HG03139 (cell line): ENCODE data around the gene CASP3.
"Not testable (repeated sequence)": the region's sequence is repeated elsewhere in the genome, so short reads cannot be mapped to it uniquely, and the experiment has no call there.

Experiments
- ATAC-seq: cut with Tn5 transposase; IDR thresholded peaks from one replicate; pipeline ENCODE4 v1.9.1; 2021; ENCODE audit not compliant: unreplicated experiment

CASP3 gene

DNA sequence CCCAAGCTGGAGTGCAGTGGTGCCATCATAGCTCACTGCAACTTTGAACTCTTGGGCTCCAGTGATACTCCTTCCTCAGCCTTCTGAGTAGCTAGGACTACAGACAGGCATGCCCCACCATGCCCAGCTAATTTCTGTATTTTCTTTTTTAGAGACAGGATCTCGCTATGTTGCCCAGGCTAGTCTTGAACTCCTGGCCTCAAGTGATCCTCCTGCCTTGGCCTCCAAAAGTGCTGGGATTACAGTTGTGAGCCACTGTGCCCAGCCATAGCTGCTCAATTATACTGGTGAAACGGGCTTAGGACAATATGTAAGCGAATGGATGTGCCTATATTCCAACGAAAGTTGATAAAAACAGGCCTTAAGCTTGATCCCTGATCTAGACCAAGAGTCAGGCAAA, 13.1 kb downstream of the CASP3 start:
- no peak for ATAC-seq

DNA sequence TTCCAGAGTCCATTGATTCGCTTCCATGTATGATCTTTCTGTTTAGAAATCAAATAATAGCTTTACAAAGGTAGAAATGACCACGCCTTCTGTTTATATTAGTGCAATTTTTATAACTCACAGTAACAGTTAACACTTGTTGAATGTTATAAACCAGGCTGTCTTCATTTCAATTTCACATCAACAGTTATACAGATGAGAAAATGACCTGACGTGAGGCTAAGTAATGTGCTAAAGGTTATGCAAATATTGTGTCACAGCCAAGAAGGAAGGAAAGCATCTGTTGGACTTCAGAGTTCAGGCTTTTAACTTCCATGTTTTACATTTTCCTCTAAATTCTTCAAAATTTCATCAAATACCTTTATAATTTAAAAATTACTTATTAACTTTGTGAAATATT, 13.9 kb downstream of the CASP3 start:
- no peak for ATAC-seq

DNA sequence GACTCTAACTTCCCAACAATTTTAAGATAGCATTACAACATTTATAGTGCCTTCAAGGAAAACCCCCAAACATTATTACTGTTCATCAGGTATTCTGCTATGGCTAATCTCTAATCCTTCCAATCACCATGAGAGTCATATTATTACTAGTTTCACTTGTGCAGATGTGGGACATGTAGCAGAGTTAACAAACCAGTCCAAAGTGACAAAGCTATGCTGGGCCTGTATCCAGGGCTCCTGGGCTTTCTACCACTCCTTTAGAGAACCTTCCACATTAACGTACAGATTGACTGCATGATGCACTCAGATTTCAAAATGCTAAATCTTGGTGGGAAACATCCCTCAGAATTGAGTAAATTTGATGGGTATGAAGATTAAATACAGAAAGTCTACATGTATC, 16.4 kb downstream of the CASP3 start:
- ATAC-seq = no peak

DNA sequence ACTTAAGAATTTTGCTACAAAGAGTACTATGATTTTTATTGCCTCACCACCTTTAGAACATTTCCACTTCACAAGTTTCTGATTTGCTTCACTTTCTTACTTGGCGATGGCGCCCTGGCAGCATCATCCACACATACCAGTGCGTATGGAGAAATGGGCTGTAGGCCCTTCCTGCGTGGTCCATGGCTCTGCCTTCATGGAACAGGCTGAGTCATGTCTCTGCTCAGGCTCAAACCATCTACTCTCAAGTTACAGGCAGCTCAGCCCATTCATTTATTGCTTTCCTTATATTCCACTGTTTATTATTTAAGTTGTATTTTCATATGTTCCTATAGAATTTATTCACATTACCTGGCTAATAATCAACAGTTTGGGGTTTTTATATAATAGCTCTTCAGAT, 21.1 kb downstream of the CASP3 start:
- ATAC-seq = no peak

DNA sequence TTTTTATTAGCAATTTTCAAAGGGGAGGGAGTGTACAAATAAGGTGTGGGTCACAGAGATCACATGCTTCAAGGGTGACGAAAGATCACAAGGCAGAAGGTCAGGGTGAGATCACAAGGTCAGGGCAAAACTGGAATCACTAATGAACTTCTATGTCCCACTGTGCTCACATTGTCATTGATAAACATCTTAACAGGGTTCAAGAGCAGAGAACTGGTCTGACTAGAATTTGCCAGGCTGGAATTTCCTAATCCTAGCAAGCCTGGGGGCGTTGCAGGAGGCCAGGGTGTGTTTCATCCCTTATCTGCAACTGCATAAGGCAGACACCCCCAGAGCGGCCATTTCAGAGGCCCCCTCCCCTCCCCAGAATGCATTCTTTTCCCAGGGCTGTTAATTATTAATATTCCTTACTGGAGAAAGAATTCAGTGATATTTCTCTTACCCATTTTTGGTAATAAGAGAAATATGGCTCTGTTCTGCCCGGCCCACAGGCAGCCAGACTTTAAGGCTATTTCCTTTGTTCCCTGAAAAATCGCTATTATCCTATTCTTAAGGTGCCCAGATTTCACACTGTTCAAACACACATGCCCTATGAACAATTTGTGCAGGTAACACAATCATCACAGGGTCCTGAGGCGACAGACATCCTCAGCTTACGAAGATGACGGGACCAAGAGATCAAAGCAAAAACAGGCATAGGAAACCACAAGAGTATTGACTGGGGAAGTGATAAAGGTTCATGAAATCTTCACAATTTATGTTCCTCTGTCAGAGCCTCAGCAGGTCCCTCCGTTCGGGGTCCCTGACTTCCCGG, 23.3 kb downstream of the CASP3 start:
- ATAC-seq = not testable (repeated sequence)

DNA sequence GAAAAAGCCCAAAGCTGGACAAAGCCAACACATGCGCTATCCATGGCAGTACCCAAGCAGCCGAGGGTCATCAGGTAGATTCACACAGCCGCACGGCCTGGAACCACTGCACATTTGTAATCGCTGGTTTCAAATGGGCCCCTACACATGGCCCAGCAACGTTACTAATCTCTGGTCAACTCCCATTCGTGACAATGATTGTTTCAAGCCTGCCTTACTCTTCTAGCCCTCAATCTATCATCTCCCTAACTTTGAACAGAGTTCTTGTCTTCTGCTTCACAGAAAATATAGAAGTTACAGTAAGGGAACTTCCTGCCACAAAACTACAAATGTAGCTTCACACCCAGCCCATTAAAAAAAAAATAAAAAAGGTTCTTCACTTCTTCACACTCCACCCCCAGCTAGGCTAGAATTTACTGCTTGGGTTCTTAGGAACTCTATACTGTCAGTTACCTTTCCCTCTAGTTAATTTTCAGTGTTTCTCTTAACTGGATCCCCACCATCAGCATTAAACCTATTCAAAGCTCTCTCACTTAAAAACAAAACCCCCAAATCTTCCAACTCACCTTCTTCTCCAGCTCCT, 24.2 kb downstream of the CASP3 start:
- no peak for ATAC-seq

DNA sequence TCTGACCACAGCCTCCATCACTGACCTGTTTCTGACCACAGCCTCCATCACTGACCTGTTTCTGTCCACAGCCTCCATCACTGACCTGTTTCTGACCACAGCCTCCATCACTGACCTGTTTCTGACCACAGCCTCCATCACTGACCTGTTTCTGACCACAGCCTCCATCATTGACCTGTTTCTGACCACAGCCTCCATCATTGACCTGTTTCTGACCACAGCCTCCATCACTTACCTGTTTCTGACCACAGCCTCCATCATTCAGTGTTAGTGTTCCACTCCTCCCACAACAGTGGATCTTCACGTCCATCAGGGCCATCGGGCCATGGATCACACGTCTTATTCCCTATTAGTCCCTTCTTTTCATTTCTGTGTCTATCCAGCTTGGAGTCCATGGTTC, 24.7 kb downstream of the CASP3 start:
- not testable (repeated sequence) for ATAC-seq

DNA sequence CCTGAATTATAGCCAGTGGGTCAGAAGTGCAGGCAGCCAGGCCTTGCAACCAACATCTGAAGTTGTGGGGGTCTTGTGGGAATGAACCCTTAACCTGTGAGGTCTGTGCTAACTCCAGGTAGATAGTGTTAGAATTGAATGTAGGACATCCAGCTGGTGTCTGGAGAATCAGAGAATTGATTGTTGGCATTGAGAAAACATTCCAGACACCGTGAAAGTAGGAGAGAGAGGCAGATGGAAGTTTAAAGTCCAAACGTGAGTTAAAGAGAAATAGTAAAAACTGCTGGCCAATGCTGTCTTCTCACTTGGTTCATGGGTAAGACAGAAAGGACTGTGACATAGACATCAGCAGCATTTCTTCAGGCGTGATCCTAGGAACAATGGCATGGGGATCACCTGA, 27.7 kb downstream of the CASP3 start:
- ATAC-seq = no peak

DNA sequence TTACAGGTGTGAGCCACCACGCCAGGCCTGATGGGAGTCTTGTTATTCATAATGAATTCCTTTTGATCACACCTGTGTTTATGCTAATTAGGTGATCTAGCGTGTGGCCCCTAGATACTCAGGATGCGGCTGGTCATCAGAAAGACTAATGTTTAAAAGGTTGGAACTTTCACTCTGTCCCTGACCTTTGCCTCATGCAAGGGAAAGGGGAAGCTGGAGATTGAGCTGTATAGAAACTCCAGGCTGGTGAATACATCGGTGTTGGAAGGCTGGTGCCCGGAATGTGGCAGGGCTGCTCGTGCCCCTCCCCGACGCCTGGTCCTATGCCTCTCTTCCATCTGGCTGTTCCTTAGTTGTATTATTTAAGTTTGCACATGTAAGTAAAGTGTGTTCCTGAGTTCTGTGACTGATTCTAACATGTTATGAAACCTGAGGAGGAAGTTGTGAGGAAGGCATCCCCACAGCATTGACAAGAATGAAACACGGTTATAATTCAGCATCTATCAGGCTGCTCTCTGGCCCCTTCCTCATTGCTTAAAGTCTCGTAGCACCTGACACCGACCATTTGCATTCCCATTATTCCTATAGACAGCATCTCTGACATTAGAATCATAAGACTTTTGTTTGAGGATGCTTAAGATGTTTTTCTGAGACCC, 28.9 kb downstream of the CASP3 start:
- no peak for ATAC-seq

DNA sequence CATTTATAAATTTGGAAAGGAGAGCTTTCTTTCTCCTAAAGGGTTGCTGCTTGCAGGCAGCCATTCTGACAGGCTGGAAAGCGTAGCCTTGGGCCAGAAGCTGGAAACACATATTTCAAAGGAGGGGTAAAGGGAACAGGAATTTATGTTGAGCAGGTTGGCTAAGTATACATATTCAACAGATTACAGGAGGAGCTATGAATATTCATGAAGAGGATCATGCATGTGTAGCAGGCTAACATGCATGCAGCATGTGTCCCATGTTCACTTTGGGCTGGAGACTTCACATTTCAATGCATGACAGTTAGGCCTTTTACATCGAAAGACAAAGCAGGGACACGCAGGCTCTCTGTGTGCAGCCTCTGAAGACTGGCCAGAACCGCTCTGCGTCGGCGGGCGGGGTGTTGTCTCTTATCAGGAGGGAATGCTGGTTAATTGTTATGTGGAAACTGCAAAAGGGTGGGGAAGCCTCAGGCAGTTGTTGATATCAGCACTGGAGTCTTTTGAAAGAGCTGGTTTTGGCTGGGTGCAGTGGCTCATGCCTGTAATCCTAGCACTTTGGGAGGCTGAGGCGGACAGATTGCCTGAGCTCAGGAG, 31.5 kb downstream of the CASP3 start:
- no peak for ATAC-seq

DNA sequence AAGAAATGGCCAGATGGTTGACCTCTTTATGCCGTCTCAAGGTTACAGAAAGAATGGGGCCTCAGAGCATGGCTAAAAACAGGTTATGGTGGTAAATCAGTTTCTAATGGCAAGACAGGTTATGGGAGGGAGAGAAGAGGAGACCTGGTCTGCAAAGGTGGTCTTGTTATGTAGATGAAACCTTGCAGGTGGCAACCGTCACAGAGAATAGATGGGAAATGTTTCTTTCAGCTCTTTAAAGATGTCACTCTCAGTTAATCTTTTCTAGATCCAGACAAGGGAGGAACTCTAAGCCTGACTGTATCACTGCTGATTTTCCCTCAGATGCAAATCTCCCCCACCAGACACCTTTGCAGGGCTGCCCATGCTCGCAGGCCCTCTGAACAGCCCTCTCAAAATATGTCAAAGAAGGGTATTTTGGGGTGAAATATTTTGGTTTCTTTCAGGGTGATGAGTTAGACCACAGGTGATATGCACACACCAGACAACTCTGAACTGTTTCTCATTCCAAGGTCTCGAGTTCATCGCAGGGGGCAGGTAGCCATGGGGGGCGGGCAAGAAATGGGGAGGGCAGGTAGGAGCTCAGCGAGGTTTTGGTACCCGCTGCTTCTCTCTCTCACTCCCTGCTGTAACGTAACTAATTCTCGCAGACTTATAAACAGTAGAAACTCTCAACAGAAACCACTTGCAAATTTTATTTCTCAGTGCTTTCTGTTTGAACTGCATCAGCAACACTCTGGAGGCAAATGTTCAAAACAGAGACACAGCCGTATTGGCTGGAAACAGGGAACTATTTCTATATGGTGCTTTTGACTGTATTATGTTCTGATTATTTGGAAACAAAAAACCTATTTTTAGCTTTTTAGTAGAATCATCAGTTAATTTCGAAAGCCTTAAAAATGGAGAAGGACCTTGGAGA, 32.4 kb downstream of the CASP3 start:
- peak; percentile 73 for ATAC-seq

DNA sequence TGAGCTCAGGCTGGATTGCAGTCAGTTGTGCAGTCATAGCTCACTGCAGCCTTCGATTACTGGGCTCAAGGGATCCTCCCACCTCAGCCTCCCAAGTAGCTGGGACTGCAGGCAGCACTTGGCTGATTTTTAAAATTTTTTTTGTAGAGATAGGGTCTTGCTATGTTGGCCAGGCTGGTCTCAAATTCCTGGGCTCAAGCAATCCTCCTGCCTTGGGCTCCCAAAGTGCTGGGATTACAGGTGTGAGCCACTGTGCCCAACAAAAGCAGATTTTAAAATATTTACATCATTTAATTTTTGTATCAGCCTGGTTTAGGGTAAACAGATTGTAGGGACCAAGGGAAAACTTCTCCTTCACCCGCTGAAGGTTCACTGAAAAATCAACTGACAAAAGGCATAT, 33.1 kb downstream of the CASP3 start:
- ATAC-seq = not testable (repeated sequence)

DNA sequence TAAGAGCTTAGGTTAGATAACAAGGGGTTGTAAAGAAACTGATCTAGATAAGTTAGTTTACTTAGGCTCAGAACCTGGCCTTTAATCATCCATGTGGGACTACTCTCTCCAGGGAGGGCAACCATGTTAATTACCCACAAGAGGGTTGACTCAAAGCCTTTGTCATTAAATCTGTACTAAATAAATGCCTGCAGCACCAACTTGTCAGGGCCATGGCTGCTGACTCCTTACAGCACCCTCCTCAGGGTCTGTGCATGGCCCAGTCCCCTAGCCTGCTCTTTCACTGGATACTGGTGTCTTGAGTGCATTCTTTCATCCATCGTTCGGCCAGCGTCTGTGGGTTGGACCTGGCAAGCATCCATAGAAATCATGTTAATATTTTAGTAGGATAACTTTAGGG, 34.7 kb downstream of the CASP3 start:
- no peak for ATAC-seq

DNA sequence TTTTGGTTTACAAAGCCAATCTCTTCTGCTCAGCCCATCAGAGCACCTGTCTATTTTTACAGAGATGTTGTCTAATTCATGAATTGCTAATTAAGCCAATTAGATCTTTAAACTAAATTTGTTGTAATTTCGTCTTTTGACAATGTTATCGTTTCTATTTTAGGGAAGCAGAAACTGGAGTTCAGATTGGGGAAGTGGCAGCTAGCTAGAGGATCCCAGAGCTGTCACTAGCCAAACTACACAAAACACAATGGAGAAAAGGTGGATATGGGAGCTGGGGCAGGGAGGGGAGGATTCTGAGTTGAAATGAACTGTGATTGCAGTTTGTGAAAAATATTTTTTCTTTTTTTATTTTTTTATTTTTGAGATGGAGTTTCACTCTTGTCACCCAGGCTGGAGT, 35.8 kb downstream of the CASP3 start:
- no peak for ATAC-seq

DNA sequence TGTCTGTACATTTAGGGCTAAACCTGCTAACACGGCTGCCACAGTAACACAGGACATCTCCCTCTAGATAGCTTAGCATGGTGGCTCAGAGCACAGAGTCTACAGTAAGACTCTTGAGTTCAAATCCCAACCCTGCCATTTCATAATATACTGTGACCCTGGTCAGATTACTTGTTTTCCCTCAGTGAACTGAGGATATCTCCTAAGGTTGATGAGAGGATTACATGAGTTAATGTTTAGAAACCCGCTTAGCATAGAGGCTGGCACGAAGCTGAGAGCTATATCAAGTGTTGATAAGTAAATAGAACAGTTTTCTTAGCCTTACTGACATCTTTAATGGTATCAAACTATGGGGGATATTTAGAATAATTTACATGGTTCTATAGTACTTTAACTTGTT, 37.2 kb downstream of the CASP3 start:
- no peak for ATAC-seq

DNA sequence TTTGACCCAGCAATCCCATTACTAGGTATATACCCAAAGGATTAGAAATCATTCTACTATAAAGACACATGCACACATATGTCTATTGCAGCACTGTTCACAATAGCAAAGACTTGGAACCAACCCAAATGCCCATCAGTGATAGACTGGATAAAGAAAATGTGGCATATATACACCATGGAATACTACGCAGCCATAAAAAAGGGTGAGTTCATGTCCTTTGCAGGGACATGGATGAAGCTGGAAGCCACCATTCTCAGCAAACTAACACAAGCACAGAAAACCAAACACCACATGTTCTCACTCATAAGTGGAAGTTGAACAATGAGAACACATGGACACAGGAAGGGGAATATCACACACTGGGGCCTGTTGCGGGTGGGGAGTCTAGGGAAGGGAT, 41.8 kb downstream of the CASP3 start:
- ATAC-seq = not testable (repeated sequence)

DNA sequence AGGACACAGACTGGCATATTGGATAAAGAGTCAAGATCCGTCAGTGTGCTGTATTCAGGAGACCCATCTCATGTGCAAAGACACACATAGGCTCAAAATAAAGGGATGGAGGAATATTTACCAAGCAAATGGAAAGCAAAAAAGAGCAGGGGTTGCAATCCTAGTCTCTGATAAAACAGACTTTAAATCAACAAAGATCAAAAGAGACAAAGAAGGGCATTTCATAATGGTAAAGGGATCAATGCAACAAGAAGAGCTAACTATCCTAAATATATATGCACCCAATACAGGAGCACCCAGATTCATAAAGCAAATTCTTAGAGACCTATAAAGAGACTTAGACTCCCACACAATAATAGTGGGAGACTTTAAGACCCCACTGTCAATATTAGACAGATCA, 46.4 kb downstream of the CASP3 start:
- not testable (repeated sequence) for ATAC-seq

DNA sequence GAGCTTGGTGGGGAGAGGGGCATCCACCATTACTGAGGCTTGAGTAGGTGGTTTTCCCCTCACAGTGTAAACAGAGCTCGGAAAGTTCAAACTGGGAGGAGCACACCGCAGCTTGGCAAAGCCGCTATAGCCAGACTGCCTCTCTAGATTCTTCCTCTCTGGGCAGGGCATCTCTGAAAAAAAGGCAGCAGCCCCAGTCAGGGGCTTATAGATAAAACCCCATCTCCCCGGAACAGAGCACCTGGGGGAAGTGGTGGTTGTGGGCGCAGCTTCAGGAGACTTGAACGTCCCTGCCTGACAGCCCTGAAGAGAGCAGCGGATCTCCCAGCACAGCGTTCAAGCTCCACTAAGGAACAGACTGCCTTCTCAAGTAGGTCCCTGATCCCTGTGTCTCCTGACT, 48.3 kb downstream of the CASP3 start:
- not testable (repeated sequence) for ATAC-seq

DNA sequence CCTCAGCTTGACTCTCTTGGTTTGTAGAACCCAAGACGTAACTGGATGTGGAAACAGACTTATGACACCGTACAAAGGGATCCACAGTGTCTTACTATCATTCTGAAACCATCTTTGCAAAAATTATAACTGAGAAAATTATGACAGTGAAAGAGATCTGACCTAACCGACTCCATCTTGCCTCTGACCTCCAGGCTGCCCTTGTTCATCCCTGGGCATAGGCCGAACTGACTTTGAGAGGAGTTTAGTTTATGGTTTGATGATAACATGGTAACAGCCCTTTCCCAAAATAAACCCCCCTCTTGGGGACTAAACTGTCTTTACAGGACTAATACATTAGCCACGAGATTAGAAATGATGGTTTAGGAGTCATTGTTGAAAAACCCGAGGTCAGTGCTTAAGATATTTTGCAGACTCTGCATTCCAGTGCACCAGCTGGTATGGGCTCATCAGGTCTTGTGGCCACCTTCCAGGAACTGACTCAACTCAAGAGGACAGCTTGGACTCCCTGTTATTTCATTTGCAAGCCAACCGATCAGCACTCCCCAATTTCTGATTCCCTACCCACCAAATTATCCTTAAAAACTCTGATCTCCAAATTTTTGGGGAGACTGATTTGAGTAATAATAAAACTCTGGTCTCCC, 49.6 kb downstream of the CASP3 start:
- ATAC-seq = no peak

DNA sequence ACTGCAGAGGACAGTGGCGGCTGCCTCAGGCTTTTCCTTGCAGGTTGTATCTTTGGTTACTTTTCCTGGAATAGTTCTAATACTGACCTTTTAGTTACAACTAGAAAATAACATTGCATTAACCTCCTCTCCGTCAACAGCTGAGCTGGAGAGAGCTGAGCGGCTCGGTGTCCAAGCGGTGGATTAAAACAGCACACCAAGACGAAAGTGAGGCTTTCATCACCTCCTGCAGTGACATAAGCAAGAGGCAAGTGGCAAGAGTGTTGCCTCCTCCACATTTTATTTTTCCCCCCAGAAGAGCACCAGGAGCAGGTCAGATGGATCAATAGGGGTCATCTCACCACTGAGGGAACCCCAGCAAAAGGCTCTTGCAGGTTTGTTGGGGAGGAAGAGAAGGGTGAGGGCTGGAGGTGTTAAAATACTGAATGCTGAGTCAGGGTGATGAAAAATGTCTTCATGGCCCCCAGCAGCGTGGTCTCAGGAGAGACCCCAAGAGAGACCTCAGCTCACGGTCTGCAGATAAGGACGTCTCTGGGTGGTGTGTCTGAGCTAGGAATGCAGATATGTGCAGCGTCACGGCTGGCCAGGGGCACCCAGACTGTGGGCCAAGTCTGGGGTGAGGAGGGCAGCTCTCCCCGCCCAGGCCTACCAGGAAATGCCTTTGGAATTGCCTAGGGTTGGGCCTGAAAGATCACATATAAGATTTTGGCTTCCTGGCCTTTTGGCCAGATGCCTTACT, 50.3 kb downstream of the CASP3 start:
- ATAC-seq = no peak
